IPS-18c (cell line): ENCODE results near the gene DISC1.
"Not testable (repeated sequence)": the region's sequence is repeated elsewhere in the genome, so short reads cannot be mapped to it uniquely, and the experiment has no call there.

Source experiments
- H3K4me3 ChIP-seq: 2 replicates; pipeline ENCODE4 v1.7.0; 2013; ENCODE audit warnings: low read depth, mild to moderate bottlenecking, low read length, moderate library complexity; ENCODE audit not compliant: insufficient read depth
- H3K9me3 ChIP-seq: one replicate; pipeline ENCODE4 v1.6.1; 2013; ENCODE audit warnings: mild to moderate bottlenecking, low read length, moderate library complexity; ENCODE audit not compliant: control insufficient read depth, insufficient read depth

Gene DISC1

GRCh38 chr1:231969761-231970160 is 343.2 kb downstream of the DISC1 start:
- H3K9me3 ChIP-seq, H3K4me3 ChIP-seq: not testable (repeated sequence)

- no peaks in the 10 kb centered on the region for H3K9me3 ChIP-seq
- H3K4me3 ChIP-seq = no peak overlapping the region
Observed at GRCh38 chr1:231970684-231971083, 344.1 kb downstream of the DISC1 start.

- no peak overlapping the region for H3K4me3 ChIP-seq
- no peaks in the 10 kb centered on the region for H3K9me3 ChIP-seq
Observed at GRCh38 chr1:231971397-231972110, 345.0 kb downstream of the DISC1 start.

- Histone ChIP-seq H3K9me3 (no peaks in the 10 kb centered on the region), H3K4me3 (no peak overlapping the region)
Observed at GRCh38 chr1:231972111-231972445, 345.5 kb downstream of the DISC1 start.

GRCh38 chr1:231973830-231974229 is 347.2 kb downstream of the DISC1 start:
- no peak overlapping the region for H3K4me3 ChIP-seq
- no peaks in the 10 kb centered on the region for H3K9me3 ChIP-seq

GRCh38 chr1:231976231-231976630 is 349.6 kb downstream of the DISC1 start:
- Histone ChIP-seq H3K4me3 (no peak overlapping the region), H3K9me3 (no peaks in the 10 kb centered on the region)

GRCh38 chr1:231981675-231982074 is 355.1 kb downstream of the DISC1 start:
- Histone ChIP-seq H3K4me3 (no peak overlapping the region), H3K9me3 (no peaks in the 10 kb centered on the region)

- no peaks in the 10 kb centered on the region for H3K9me3 ChIP-seq
- no peak overlapping the region for H3K4me3 ChIP-seq
Observed at GRCh38 chr1:231982871-231983587, 356.4 kb downstream of the DISC1 start.

- Histone ChIP-seq H3K4me3 (no peak overlapping the region), H3K9me3 (no peaks in the 10 kb centered on the region)
Observed at GRCh38 chr1:231983588-231984193, 357.1 kb downstream of the DISC1 start.

GRCh38 chr1:231985296-231986023 is 358.9 kb downstream of the DISC1 start:
- Histone ChIP-seq H3K9me3 (no peaks in the 10 kb centered on the region), H3K4me3 (no peak overlapping the region)

GRCh38 chr1:231986631-231987336 is 360.2 kb downstream of the DISC1 start:
- no peaks in the 10 kb centered on the region for H3K9me3 ChIP-seq
- H3K4me3 ChIP-seq = no peak overlapping the region

GRCh38 chr1:231990388-231990787 is 363.8 kb downstream of the DISC1 start:
- H3K4me3 ChIP-seq = no peak overlapping the region
- H3K9me3 ChIP-seq = no peaks in the 10 kb centered on the region

GRCh38 chr1:231991231-231991630 is 364.6 kb downstream of the DISC1 start:
- Histone ChIP-seq H3K9me3 (no peaks in the 10 kb centered on the region), H3K4me3 (no peak overlapping the region)

- H3K4me3 ChIP-seq = no peak overlapping the region
- H3K9me3 ChIP-seq = no peaks in the 10 kb centered on the region
Observed at GRCh38 chr1:231993968-231994455, 367.4 kb downstream of the DISC1 start.

- no peaks in the 10 kb centered on the region for H3K9me3 ChIP-seq
- H3K4me3 ChIP-seq = no peak overlapping the region
Observed at GRCh38 chr1:231998791-231999190, 372.2 kb downstream of the DISC1 start.

GRCh38 chr1:232005300-232005699 is 378.7 kb downstream of the DISC1 start:
- H3K9me3 ChIP-seq = no peaks in the 10 kb centered on the region
- no peak overlapping the region for H3K4me3 ChIP-seq

GRCh38 chr1:232009741-232010140 is 383.2 kb downstream of the DISC1 start:
- H3K9me3 ChIP-seq = no peaks in the 10 kb centered on the region

More at GRCh38 chr1:232009741-232010140, 383.2 kb downstream of the DISC1 start:
- no peak overlapping the region for H3K4me3 ChIP-seq
